GM12878 (cell line): ENCODE measurements around the gene RSRP1. TPM values are rescaled to one million over a fixed set of nuclear protein-coding genes. Genes with fewer than 3 reads are reported as not detected.

ENCODE experiments used
- ATAC-seq: fragments of 200-7000 bp; cut with Tn5 transposase; 3 replicates; pipeline ENCODE4 v1.9.1; 2020; ENCODE audit warnings: mild to moderate bottlenecking, moderate library complexity
- BruUV-seq: library from RNA; stranded (reverse); fragments of 400-500 nt; replicated peaks from 2 replicates; lab custom pipeline; 2021; lab: Mats Ljungman, UMichigan
- CTCF ChIA-PET: fragments of 300-600 bp; sonication (Branson Sonifier 250); formaldehyde crosslinking; extraction: SDS; loops from one replicate; lab custom pipeline; 2021; ENCODE audit warnings: inconsistent platforms; lab: Yijun Ruan, JAX
- POLR2A ChIA-PET: fragments of 350-600 bp; formaldehyde crosslinking; extraction: SDS; loops from one replicate; lab custom pipeline; 2021; ENCODE audit warnings: inconsistent platforms; lab: Charles Lee
- RAD21 ChIA-PET: fragments of 300-600 bp; sonication (Branson Sonifier 250); formaldehyde crosslinking; loops from one replicate; lab custom pipeline; 2023; ENCODE audit warnings: antibody characterized with exemption; ENCODE audit not compliant: unreplicated experiment; lab: Charles Lee
- SMC1A ChIA-PET: fragments of 300-600 bp; sonication (Branson Sonifier 250); formaldehyde crosslinking; loops from one replicate; lab custom pipeline; 2023; ENCODE audit not compliant: unreplicated experiment, uncharacterized antibody; lab: Charles Lee
- DNase-seq: peaks from one replicate; pipeline ENCODE4 v3.0.0-alpha.2; 2011; ENCODE audit warnings: low read depth, low spot score
- FAIRE-seq: peaks from 3 replicates; lab custom pipeline; 2011; peaks lifted over from hg19 to GRCh38; lab: Jason Lieb, UNC
- H2AFZ ChIP-seq: 2 replicates; pipeline ENCODE4 v1.6.0; 2011; ENCODE audit warnings: low read depth, low read length, control low read depth; ENCODE audit not compliant: control insufficient read depth
- H3K27ac ChIP-seq: 2 replicates; pipeline ENCODE4 v1.5.1; 2011; ENCODE audit warnings: control low read depth; ENCODE audit not compliant: control insufficient read depth, insufficient read depth
- H3K27me3 ChIP-seq, 2 experiments: replicated peaks in 1 of 2; 2 replicates each; pipeline versions ENCODE4 v1.6.0 to v1.6.1; 2011; ENCODE audit warnings: low read length in 1 of 2; ENCODE audit not compliant: control insufficient read depth in 2 of 2, insufficient read depth in 2 of 2
- H3K36me3 ChIP-seq, 2 experiments: 2 replicates each; pipeline ENCODE4 v1.5.1; 2011; ENCODE audit warnings: low read length in 1 of 2; ENCODE audit not compliant: control insufficient read depth in 2 of 2, insufficient read depth in 2 of 2
- H3K4me1 ChIP-seq: 2 replicates; pipeline ENCODE4 v1.6.1; 2011; ENCODE audit warnings: mild to moderate bottlenecking, low read length, moderate library complexity, mixed read lengths; ENCODE audit not compliant: control insufficient read depth, insufficient read depth
- H3K4me2 ChIP-seq: 2 replicates; pipeline ENCODE4 v1.6.0; 2011; ENCODE audit warnings: control low read depth; ENCODE audit not compliant: control insufficient read depth, insufficient read depth
- H3K4me3 ChIP-seq: fragments of 200-600 bp; sonication (generic); 2 replicates; pipeline ENCODE4 v1.5.1; 2016
- H3K79me2 ChIP-seq: 2 replicates; pipeline ENCODE4 v1.6.0; 2011; ENCODE audit warnings: low read length; ENCODE audit not compliant: control insufficient read depth, insufficient read depth
- H3K9ac ChIP-seq: 2 replicates; pipeline ENCODE4 v1.8.0; 2011; ENCODE audit warnings: low read length, control low read depth, mixed read lengths; ENCODE audit not compliant: control insufficient read depth, insufficient read depth
- H3K9me3 ChIP-seq: replicated peaks from 3 replicates; pipeline ENCODE4 v1.5.1; 2011; ENCODE audit warnings: mild to moderate bottlenecking, low read length; ENCODE audit not compliant: control insufficient read depth, insufficient read depth
- H4K20me1 ChIP-seq: 2 replicates; pipeline ENCODE4 v1.6.0; 2011; ENCODE audit not compliant: control insufficient read depth, insufficient read depth
- BCLAF1 ChIP-seq: fragments of 450-650 bp; IDR thresholded peaks from 2 replicates; pipeline ENCODE4 v1.6.1; 2017; ENCODE audit warnings: antibody characterized with exemption, mild to moderate bottlenecking, moderate library complexity
- CBX3 ChIP-seq: fragments of 200-600 bp; sonication (generic); IDR thresholded peaks from 2 replicates; pipeline ENCODE4 v1.6.1; 2016; ENCODE audit warnings: low read depth, borderline replicate concordance
- GATAD2B ChIP-seq: fragments of 450-650 bp; conservative IDR thresholded peaks from 2 replicates; pipeline ENCODE4 v1.6.1; 2017; ENCODE audit warnings: low read depth, mild to moderate bottlenecking, moderate library complexity
- HDGF ChIP-seq: fragments of 450-650 bp; IDR thresholded peaks from 2 replicates; pipeline ENCODE4 v1.6.1; 2016; ENCODE audit warnings: antibody characterized with exemption
- IKZF2 ChIP-seq, 2 experiments: fragments of 450-650 bp; IDR thresholded peaks; 2 replicates each; pipeline ENCODE4 v1.6.1; 2017; ENCODE audit warnings: mild to moderate bottlenecking in 2 of 2, moderate library complexity in 2 of 2
- LARP7 ChIP-seq: fragments of 450-650 bp; IDR thresholded peaks from 2 replicates; pipeline ENCODE4 v1.6.1; 2017; ENCODE audit warnings: mild to moderate bottlenecking
- MXI1 ChIP-seq: fragments of 150-350 bp; IDR thresholded peaks from 2 replicates; pipeline ENCODE4 v1.6.1; 2011; ENCODE audit warnings: low read depth, mild to moderate bottlenecking, inconsistent platforms, low read length, improper control_type of control experiment
- NFYB ChIP-seq: IDR thresholded peaks from 2 replicates; pipeline ENCODE4 v1.6.1; 2011; ENCODE audit warnings: low read depth, mild to moderate bottlenecking, low read length, improper control_type of control experiment, moderate library complexity; ENCODE audit not compliant: insufficient read depth
- POU2F2 ChIP-seq: IDR thresholded peaks from 3 replicates; pipeline ENCODE4 v1.6.1; 2011; ENCODE audit warnings: low read depth, mild to moderate bottlenecking, low read length, borderline replicate concordance
- SMARCA5 ChIP-seq: fragments of 450-650 bp; IDR thresholded peaks from 2 replicates; pipeline ENCODE4 v1.6.1; 2017; ENCODE audit warnings: mild to moderate bottlenecking
- WGBS: methylation state at CpG from one replicate; pipeline ENCODE4 v1.1.6; 2016; ENCODE audit warnings: low lambda C conversion rate; ENCODE audit not compliant: insufficient replicate concordance, insufficient coverage; ENCODE audit errors: missing lambda C conversion rate; 5-methylcytosine and 5-hydroxymethylcytosine counted together
- in situ Hi-C: fragments of 300-500 bp; cut with MboI; formaldehyde crosslinking; loops from 9 replicates; pipeline ENCODE4 v1.14.3; 2018; ENCODE audit warnings: mixed read lengths
- intact Hi-C: fragments of 100-400 bp; cut with micrococcal nuclease; formaldehyde crosslinking; loops from one replicate; pipeline ENCODE4 v1.14.2; 2022; ENCODE audit not compliant: unreplicated experiment
- polyA plus RNA-seq, 11 experiments: library from polyadenylated mRNA; depleted of rRNA in 4 of 11; unstranded in 6 of 11; stranded (reverse) in 5 of 11; fragments of >200 nt; fragmentation: Nextera tagmentation in 4 of 11; fragmentation: Illumina TruSeq in 1 of 11; extraction: Ambion mirVana in 4 of 11; extraction: Trizol in 1 of 11; gene quantifications; 1 replicate in 1 of 11; 2 replicates in 10 of 11; pipeline versions ENCODE4 v1.2.1 to v1.2.3, GENCODE V29; 2011 to 2016; ENCODE audit warnings: inconsistent platforms in 2 of 11, missing spikeins in 2 of 11, low read depth in 1 of 11
- total RNA-seq, 4 experiments: library from RNA; depleted of rRNA in 3 of 4; stranded (reverse); fragments of >200 nt in 3 of 4; fragmentation: Illumina TruSeq in 1 of 4; extraction: Trizol in 1 of 4; gene quantifications; 2 replicates each; pipeline versions ENCODE4 v1.2.1 to v1.2.3, GENCODE V29; 2013 to 2021
- TF ChIP-seq, protein P1 (sequence below): IDR thresholded peaks from 2 replicates; pipeline ENCODE4 v1.6.1; 2012; ENCODE audit warnings: low read depth, low read length, improper control_type of control experiment

RSRP1 gene
- total and polyA plus RNA-seq, 10 of the 15 experiments (the other 5 are each of a cell fraction or from before 2014, with no cell fraction given) = 23.5 to 128 (median 90.0) TPM

GRCh38 chr1:25246600-25247023 is 642 bp downstream of the RSRP1 start:
- FAIRE-seq (no peak), DNase-seq (no peak), ATAC-seq (peak; percentile 7)
- H2AFZ ChIP-seq = no peak overlapping the region
- ChIA-PET SMC1A (interaction anchor here (1.0 kb wide), 1 partner anchor 14 kb away, joined by 4 read pairs; the partner anchor contains the start of gene SYF2), RAD21 (no interaction called here), CTCF (interaction anchor here (1.0 kb wide), 1 partner anchor 235 kb away, joined by 3 read pairs; no protein-coding TSS in a partner anchor), POLR2A (interaction anchor here (2.3 kb wide), 1 partner anchor 14 kb away, joined by 17 read pairs; the partner anchor contains the start of gene SYF2)
- intact Hi-C loops (loop anchor here (5.0 to 10.0 kb wide), 2 partner anchors 91 to 558 kb away; partner anchors contain the start of genes SELENON and TMEM50A), in situ Hi-C loops (loop anchor here (25.0 kb wide), 1 partner anchor 1459 kb away; the partner anchor contains the start of genes LYPLA2 and PITHD1)
- BruUV-seq = no TSS peak
- H3K27me3 ChIP-seq = no peaks in the 10 kb centered on the region
- peak overlapping the region; percentile 97 for H3K27ac ChIP-seq
- H3K79me2 ChIP-seq = peaks cover 46% of the 10 kb centered on the region
- peaks cover 3% of the 10 kb centered on the region for H4K20me1 ChIP-seq
- H3K4me3 ChIP-seq = peak overlapping the region; percentile 97
- WGBS = under 1% methylated on average over 51 of the region's 53 CpGs
- TF ChIP-seq BCLAF1 = 0 out of 2 replicates have a peak, but pooled peaks have one; percentile 29
- TF ChIP-seq, protein P1, sequence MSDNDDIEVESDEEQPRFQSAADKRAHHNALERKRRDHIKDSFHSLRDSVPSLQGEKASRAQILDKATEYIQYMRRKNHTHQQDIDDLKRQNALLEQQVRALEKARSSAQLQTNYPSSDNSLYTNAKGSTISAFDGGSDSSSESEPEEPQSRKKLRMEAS = no peak
- no peak for TF ChIP-seq POU2F2
- TF ChIP-seq MXI1 = no peak
- TF ChIP-seq CBX3 = no peak
- peak; percentile 46; the same call in 1 of the 2 replicates for TF ChIP-seq LARP7
- TF ChIP-seq IKZF2 (IDR thresholded peaks at IDR 0.05) = peak in 1 of 2 experiments; percentile 19; a peak in 1 of 4 replicates
- TF ChIP-seq HDGF = 0 out of 2 replicates have a peak, but pooled peaks have one; percentile 56
- peak; percentile 45; the same call in 1 of the 2 replicates for TF ChIP-seq SMARCA5
- TF ChIP-seq GATAD2B = 0 out of 2 replicates have a peak, but pooled peaks have one; percentile 26
- TF ChIP-seq NFYB = no peak
- peaks cover 9% of the 10 kb centered on the region for H3K4me1 ChIP-seq
- H3K9me3 ChIP-seq = no peaks in the 10 kb centered on the region
- H3K4me2 ChIP-seq = peak overlapping the region; percentile 85
- H3K9ac ChIP-seq = peak overlapping the region; percentile 99
- H3K36me3 ChIP-seq = peaks cover 0 to 22% of the 10 kb centered on the region in 2 experiments; a peak in 3 of 4 replicates
